ENCODE results near the gene ERVMER34-1. TPM values are rescaled to one million over a fixed set of nuclear protein-coding genes. Genes with fewer than 3 reads are reported as not detected.

ERVMER34-1 gene
- total and polyA plus RNA-seq, 2 donors from 2014 or later: 1.8 to 4.2 TPM

DNA sequence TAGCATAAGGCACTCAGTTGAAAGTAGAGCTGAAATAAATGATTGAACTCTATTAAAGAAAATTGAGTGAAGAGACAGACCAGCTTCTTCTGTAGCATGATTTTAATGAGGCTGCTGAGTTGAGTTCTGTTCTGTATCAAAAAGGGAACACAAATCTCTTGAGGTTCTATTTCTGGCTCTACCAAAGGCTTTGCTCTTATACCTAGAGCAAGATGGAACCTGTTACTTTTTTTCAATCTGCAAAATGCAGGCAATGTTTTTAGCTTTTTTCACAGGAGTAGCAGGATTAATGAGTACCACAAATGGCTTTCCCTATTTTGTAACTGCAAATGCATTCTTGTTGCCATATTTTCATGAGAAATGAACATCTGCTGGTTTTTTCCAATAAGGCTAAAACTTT lies 4.2 kb upstream of the ERVMER34-1 start:
- intact Hi-C loops (cut with DNase I): no loop called here
- FAIRE-seq: no peak

DNA sequence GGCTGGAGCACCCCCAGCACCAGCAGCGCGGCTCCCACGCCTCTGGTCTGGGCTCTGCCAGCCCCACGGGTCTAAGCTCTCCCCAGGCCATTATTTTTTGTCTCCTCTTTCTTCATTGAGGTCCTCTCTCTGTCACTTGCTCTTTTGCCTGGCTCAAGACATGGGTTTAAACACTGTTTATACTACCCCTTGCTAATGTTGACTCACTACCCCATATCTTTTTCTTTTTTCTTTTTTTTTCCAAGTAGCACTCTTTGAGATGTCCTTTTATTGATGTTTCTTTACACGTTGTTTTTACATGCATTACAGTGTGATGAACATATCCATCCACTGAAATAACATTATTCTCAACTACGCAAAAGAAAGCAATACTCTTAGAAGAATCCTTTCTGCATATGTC lies 1.7 kb upstream of the ERVMER34-1 start:
- no peaks in the 10 kb centered on the region for H3K9me3 ChIP-seq (ENCODE audit: control insufficient read depth in 2 of 3, insufficient read depth in 1 of 3, low read length in 3 of 3)
- DNase-seq: no peak
- no peaks in the 10 kb centered on the region for H3K36me3 ChIP-seq (ENCODE audit: control insufficient read depth in 2 of 3, insufficient read depth in 3 of 3, low read length in 3 of 3)
- no peak for FAIRE-seq
- H3K27ac ChIP-seq (ENCODE audit: low read depth in 2 of 2, low read length in 2 of 2): no peak overlapping the region
- no peak overlapping the region for H3K9ac ChIP-seq (ENCODE audit: low read length in 3 of 3)
- no peak overlapping the region for H3K4me3 ChIP-seq (ENCODE audit: low read length in 3 of 3)
- no peak for TF ChIP-seq CTCF (IDR thresholded peaks at IDR 0.05; ENCODE audit: borderline replicate concordance, extremely low read depth, insufficient read depth)
- peaks cover 0 to 3% (median 3%) of the 10 kb centered on the region in 3 donors for H3K4me1 ChIP-seq (ENCODE audit: control insufficient read depth in 2 of 3, insufficient read depth in 2 of 3, low read depth in 1 of 3, low read length in 3 of 3)
- H3K27me3 ChIP-seq (ENCODE audit: control insufficient read depth, insufficient read depth, low read length): no peaks in the 10 kb centered on the region
- intact Hi-C loops (cut with DNase I): no loop called here

More for the DNA sequence above, 4.2 kb upstream of the ERVMER34-1 start:
- H3K27ac ChIP-seq (ENCODE audit: low read depth in 2 of 2, low read length in 2 of 2): no peak overlapping the region
- H3K27me3 ChIP-seq (ENCODE audit: control insufficient read depth, insufficient read depth, low read length): no peaks in the 10 kb centered on the region
- no peaks in the 10 kb centered on the region for H3K9me3 ChIP-seq (ENCODE audit: control insufficient read depth in 2 of 3, insufficient read depth in 1 of 3, low read length in 3 of 3)
- H3K36me3 ChIP-seq (ENCODE audit: control insufficient read depth in 2 of 3, insufficient read depth in 3 of 3, low read length in 3 of 3): no peaks in the 10 kb centered on the region
- no peak overlapping the region for H3K4me3 ChIP-seq (ENCODE audit: low read length in 3 of 3)
- no peak for TF ChIP-seq CTCF (IDR thresholded peaks at IDR 0.05; ENCODE audit: borderline replicate concordance, extremely low read depth, insufficient read depth)
- no peak for DNase-seq
- H3K4me1 ChIP-seq (ENCODE audit: control insufficient read depth in 2 of 3, insufficient read depth in 2 of 3, low read depth in 1 of 3, low read length in 3 of 3): peaks cover 0 to 3% (median 3%) of the 10 kb centered on the region in 3 donors
- H3K9ac ChIP-seq (ENCODE audit: low read length in 3 of 3): no peak overlapping the region

- FAIRE-seq: no peak
- Histone ChIP-seq H3K4me1 (ENCODE audit: control insufficient read depth in 2 of 3, insufficient read depth in 2 of 3, low read depth in 1 of 3, low read length in 3 of 3) (peaks cover 0 to 3% (median 3%) of the 10 kb centered on the region in 3 donors), H3K4me3 (ENCODE audit: low read length in 3 of 3) (peak overlapping the region in 2 of 3 donors; percentile 0 to 67), H3K36me3 (ENCODE audit: control insufficient read depth in 2 of 3, insufficient read depth in 3 of 3, low read length in 3 of 3) (no peaks in the 10 kb centered on the region), H3K27ac (ENCODE audit: low read depth in 2 of 2, low read length in 2 of 2) (peak overlapping the region in 1 of 2 donors; percentile 57), H3K9ac (ENCODE audit: low read length in 3 of 3) (peak overlapping the region in 1 of 3 donors; percentile 55), H3K27me3 (ENCODE audit: control insufficient read depth, insufficient read depth, low read length) (no peaks in the 10 kb centered on the region), H3K9me3 (ENCODE audit: control insufficient read depth in 2 of 3, insufficient read depth in 1 of 3, low read length in 3 of 3) (no peaks in the 10 kb centered on the region)
- no peak for TF ChIP-seq CTCF (IDR thresholded peaks at IDR 0.05; ENCODE audit: borderline replicate concordance, extremely low read depth, insufficient read depth)
- peak; percentile 78 to 89 (median 86) for DNase-seq
- intact Hi-C loops (cut with DNase I): no loop called here
Observed at GRCh38 chr4:52751487-52751911, 274 bp upstream of the ERVMER34-1 start.

- intact Hi-C loops (cut with DNase I): no loop called here
- H3K9ac ChIP-seq (ENCODE audit: low read length in 3 of 3): no peak overlapping the region
- H3K4me1 ChIP-seq (ENCODE audit: control insufficient read depth in 2 of 3, insufficient read depth in 2 of 3, low read depth in 1 of 3, low read length in 3 of 3): peaks cover 0 to 3% (median 3%) of the 10 kb centered on the region in 3 donors
- H3K36me3 ChIP-seq (ENCODE audit: control insufficient read depth in 2 of 3, insufficient read depth in 3 of 3, low read length in 3 of 3): no peaks in the 10 kb centered on the region
- no peak for FAIRE-seq
- H3K4me3 ChIP-seq (ENCODE audit: low read length in 3 of 3): peak overlapping the region in 1 of 3 donors; percentile 67
- H3K27me3 ChIP-seq (ENCODE audit: control insufficient read depth, insufficient read depth, low read length): no peaks in the 10 kb centered on the region
- H3K9me3 ChIP-seq (ENCODE audit: control insufficient read depth in 2 of 3, insufficient read depth in 1 of 3, low read length in 3 of 3): no peaks in the 10 kb centered on the region
- no peak overlapping the region for H3K27ac ChIP-seq (ENCODE audit: low read depth in 2 of 2, low read length in 2 of 2)
- DNase-seq: no peak
- no peak for TF ChIP-seq CTCF (IDR thresholded peaks at IDR 0.05; ENCODE audit: borderline replicate concordance, extremely low read depth, insufficient read depth)
Observed at GRCh38 chr4:52750213-52750612, 1.0 kb downstream of the ERVMER34-1 start.
